ENCODE results near the gene NFE2L3.

DNA sequence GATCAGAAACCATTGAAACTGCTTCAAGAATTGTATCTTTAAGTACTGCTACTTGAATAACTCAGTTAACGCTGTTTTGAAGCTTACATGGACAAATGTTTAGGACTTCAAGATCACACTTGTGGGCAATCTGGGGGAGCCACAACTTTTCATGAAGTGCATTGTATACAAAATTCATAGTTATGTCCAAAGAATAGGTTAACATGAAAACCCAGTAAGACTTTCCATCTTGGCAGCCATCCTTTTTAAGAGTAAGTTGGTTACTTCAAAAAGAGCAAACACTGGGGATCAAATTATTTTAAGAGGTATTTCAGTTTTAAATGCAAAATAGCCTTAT, 33.8 kb downstream of the NFE2L3 start:
- TF ChIP-seq, protein P1, sequence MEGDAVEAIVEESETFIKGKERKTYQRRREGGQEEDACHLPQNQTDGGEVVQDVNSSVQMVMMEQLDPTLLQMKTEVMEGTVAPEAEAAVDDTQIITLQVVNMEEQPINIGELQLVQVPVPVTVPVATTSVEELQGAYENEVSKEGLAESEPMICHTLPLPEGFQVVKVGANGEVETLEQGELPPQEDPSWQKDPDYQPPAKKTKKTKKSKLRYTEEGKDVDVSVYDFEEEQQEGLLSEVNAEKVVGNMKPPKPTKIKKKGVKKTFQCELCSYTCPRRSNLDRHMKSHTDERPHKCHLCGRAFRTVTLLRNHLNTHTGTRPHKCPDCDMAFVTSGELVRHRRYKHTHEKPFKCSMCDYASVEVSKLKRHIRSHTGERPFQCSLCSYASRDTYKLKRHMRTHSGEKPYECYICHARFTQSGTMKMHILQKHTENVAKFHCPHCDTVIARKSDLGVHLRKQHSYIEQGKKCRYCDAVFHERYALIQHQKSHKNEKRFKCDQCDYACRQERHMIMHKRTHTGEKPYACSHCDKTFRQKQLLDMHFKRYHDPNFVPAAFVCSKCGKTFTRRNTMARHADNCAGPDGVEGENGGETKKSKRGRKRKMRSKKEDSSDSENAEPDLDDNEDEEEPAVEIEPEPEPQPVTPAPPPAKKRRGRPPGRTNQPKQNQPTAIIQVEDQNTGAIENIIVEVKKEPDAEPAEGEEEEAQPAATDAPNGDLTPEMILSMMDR (IDR thresholded peaks at IDR 0.05; ENCODE audit: low read depth, low read length): no peak
- TF ChIP-seq EZH2phosphoT487 (IDR thresholded peaks at IDR 0.05; ENCODE audit: low read depth): no peak

Data from OCI-LY3 (cell line).